IPS-18c (cell line): ENCODE measurements around the gene OAS1.
"Not testable (repeated sequence)": the region's sequence is repeated elsewhere in the genome, so short reads cannot be mapped to it uniquely, and the experiment has no call there.

Source experiments
- H3K4me3 ChIP-seq: 2 replicates; pipeline ENCODE4 v1.7.0; 2013; ENCODE audit warnings: low read depth, mild to moderate bottlenecking, low read length, moderate library complexity; ENCODE audit not compliant: insufficient read depth
- H3K9me3 ChIP-seq: one replicate; pipeline ENCODE4 v1.6.1; 2013; ENCODE audit warnings: mild to moderate bottlenecking, low read length, moderate library complexity; ENCODE audit not compliant: control insufficient read depth, insufficient read depth

Gene OAS1

DNA sequence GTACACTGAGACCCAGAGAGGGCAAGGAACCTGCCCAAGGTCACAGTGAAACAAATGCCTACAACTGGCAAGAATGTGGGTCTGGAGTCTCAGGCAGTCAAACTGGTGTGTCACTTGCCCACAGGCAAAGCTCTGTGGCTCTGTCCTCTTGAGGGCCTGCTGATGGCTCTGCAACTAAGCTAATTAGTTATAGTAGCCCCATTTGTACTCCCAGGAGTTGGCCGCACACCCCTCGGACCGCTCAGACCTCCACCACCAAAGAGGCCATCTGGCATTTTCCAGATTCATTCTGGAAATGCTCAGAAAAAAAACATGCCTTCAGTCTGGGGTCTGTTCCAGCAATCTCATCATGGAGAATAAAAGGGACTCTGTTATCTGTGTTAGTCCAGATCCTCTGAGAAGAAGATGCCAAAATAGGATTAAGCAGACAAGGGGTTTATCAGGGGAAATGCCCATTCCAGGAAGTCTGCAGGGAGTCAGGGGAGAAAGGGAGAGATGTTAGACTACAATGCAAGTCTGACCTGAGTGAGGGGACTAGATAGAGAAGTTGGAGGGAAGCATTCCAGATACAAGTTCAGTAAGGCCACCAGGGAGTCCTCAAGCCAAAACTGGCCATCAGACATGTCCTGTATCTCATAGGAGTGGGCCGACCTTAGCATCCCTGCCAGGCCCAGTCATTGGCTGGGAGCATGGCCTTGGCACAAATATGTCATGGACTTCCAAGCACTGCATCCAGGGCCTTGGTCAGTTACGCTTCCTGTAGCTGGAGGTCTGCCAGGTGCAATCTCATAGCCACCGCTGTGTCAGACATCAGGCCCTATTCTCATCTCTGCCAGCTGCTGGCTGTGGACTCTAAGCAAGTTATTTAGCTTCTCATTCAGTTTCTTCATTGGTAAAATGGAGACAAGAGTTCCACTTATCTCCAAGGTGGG lies 15.4 kb upstream of the OAS1 start:
- Histone ChIP-seq H3K9me3 (peaks cover 4% of the 10 kb centered on the region), H3K4me3 (no peak overlapping the region)

- Histone ChIP-seq H3K4me3 (no peak overlapping the region), H3K9me3 (peaks cover 2% of the 10 kb centered on the region)
Measured at GRCh38 chr12:112892856-112893255, 13.9 kb upstream of the OAS1 start.

- no peak overlapping the region for H3K4me3 ChIP-seq
- peaks cover 2% of the 10 kb centered on the region for H3K9me3 ChIP-seq
Measured at GRCh38 chr12:112894128-112894527, 12.6 kb upstream of the OAS1 start.

- Histone ChIP-seq H3K9me3 (peaks cover 2% of the 10 kb centered on the region), H3K4me3 (no peak overlapping the region)
Measured at GRCh38 chr12:112898380-112898779, 8.4 kb upstream of the OAS1 start.

- no peak overlapping the region for H3K4me3 ChIP-seq
- no peaks in the 10 kb centered on the region for H3K9me3 ChIP-seq
Measured at GRCh38 chr12:112900298-112901145, 6.2 kb upstream of the OAS1 start.

- no peaks in the 10 kb centered on the region for H3K9me3 ChIP-seq
- H3K4me3 ChIP-seq = no peak overlapping the region
Measured at GRCh38 chr12:112901271-112901670, 5.5 kb upstream of the OAS1 start.

GRCh38 chr12:112904571-112904970 lies 2.2 kb upstream of the OAS1 start:
- peaks cover 3% of the 10 kb centered on the region for H3K9me3 ChIP-seq
- H3K4me3 ChIP-seq = no peak overlapping the region

DNA sequence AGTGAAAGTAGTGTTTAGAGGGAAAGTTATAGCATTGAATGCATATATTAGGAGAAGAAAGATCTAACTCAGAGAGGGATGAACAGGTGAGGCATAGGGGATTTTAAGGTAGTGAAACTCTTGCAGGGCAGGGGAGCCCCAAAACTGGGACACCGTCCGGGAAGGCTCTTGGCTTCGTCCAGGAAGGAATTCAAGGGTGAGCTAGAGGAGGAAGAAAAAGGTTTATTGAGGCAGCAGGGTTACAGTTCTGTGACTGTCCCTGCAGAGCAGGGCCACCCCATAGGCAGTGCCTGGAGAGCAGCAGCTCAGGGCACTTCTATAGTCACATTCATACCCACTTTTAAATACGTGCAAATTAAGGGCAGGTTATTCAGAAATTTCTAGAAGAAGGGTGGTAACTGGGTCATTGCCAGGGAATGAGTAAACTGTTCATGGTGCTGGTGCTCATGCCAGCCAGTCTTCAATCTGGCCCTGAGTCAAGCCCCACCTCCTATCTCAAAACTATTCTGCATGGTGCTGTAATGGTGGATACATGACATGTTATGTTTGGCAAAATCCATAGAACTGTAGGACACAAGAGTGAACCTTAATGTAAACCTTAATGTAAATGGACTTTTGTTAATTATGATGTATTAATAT lies 1.2 kb upstream of the OAS1 start:
- H3K9me3 ChIP-seq = peaks cover 3% of the 10 kb centered on the region

GRCh38 chr12:112907415-112908157 lies 824 bp downstream of the OAS1 start:
- H3K4me3 ChIP-seq = no peak overlapping the region

More for the DNA sequence above, 1.2 kb upstream of the OAS1 start:
- H3K4me3 ChIP-seq = no peak overlapping the region

DNA sequence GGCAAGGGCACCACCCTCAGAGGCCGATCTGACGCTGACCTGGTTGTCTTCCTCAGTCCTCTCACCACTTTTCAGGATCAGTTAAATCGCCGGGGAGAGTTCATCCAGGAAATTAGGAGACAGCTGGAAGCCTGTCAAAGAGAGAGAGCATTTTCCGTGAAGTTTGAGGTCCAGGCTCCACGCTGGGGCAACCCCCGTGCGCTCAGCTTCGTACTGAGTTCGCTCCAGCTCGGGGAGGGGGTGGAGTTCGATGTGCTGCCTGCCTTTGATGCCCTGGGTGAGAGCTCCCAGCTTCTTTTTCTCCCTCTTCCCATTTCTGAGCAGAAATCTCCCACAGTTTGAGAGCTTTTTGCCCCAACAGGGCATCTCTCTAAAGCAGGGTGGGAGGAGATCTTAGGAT lies 1.8 kb downstream of the OAS1 start:
- Histone ChIP-seq H3K9me3 (peaks cover 3% of the 10 kb centered on the region), H3K4me3 (no peak overlapping the region)

More at GRCh38 chr12:112907415-112908157, 824 bp downstream of the OAS1 start:
- peaks cover 3% of the 10 kb centered on the region for H3K9me3 ChIP-seq

DNA sequence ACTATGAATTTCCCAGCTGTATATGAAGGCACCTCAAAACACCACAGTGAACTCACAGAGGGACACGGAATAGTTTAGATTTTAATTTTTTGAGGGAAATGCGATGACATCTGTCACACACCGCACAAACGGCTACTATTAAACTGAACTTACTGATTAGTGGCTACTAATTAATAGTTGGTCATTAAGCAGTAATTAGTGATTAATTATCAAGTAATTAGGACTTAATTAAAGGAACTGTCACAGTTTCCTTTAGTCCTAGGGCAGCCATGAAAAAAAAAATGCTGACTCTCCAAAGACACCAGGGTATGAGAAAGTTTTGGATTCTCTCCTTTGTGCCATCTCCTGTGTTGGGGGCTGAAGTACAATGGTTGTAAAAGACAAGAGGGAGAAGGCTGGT lies 2.9 kb downstream of the OAS1 start:
- H3K9me3 ChIP-seq = peaks cover 3% of the 10 kb centered on the region
- no peak overlapping the region for H3K4me3 ChIP-seq

DNA sequence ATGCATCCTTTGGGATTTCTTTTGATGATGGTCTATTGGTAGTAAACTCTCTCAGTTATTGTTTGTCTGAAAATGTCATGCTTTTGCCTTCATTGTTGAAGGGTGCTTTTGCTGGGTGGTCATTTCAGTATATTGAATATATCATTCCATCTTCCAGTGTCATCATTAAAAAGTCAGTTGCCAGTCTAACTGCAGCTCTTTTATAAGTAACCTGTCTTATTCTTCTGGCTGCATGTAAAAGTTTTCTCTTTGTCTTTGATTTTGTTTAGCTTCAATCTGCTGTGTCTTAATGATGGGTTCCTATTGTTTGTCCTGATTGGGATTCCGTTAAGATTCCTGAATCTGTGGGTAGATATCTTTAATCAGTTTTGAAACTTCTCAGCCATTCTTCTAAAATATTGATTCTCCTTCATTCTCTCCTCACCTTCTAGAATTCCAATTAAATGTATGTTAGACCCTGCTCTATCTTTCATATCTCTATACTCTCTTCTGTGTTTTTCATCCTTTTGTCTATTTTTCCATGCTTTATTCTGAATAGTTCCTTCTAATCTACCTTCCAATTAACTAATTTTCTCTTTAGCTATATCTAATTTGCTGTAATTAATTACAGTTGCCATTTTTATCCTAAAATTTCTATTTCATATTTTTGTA lies 6.4 kb downstream of the OAS1 start:
- Histone ChIP-seq H3K4me3 (no peak overlapping the region), H3K9me3 (peaks cover 3% of the 10 kb centered on the region)

GRCh38 chr12:112913888-112914287 lies 7.1 kb downstream of the OAS1 start:
- H3K4me3 ChIP-seq, H3K9me3 ChIP-seq: not testable (repeated sequence)

DNA sequence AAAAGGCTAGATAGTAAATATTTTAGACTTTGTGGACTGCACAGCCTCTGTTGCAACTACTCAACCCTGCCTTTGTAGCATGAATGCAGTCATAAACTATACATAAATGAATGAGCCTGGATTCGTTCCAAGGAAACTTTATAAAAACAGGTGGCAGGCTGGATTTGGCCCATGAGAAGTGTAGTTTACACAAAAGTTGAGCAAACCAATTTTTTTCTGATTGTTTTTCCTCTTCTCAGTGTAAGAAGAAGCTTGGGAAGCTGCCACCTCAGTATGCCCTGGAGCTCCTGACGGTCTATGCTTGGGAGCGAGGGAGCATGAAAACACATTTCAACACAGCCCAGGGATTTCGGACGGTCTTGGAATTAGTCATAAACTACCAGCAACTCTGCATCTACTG lies 9.5 kb downstream of the OAS1 start:
- no peaks in the 10 kb centered on the region for H3K9me3 ChIP-seq
- no peak overlapping the region for H3K4me3 ChIP-seq

DNA sequence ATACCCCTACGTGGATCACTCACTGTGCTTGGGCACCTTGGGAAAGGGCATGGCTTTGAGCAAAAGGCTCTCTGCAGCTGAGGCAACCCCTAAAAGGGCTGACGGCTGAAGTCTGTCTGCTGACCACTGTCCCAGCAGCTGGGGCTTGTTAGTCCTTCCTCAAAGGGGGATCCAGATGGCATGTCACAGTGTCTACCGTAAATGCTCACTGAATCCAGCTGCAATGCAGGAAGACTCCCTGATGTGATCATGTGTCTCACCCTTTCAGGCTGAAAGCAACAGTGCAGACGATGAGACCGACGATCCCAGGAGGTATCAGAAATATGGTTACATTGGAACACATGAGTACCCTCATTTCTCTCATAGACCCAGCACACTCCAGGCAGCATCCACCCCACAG lies 12.4 kb downstream of the OAS1 start:
- Histone ChIP-seq H3K9me3 (no peaks in the 10 kb centered on the region), H3K4me3 (no peak overlapping the region)

DNA sequence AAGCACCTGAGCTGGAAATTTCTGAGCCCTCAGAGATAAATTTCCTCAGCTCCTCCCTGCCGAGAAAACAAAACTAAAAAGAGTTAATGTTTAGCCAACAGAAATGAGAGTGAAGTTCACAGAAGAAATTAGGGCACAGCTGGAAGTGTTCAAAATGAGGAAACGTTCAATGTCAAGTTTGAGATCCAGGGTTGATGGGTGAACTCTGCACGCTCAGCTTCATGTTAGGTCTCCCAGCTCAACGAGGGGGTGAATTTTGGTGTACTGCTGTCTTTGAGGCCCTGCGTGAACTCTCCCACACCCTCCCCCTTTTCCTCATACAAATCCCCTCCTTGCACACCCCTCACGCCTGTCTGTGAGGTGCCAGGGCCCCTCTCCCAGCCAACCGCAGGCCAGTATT lies 18.2 kb downstream of the OAS1 start:
- Histone ChIP-seq H3K4me3 (no peak overlapping the region), H3K9me3 (no peaks in the 10 kb centered on the region)
